Measurements from ENCODE around the gene MAP3K14.
A peak's percentile ranks its signal among the peaks of the same experiment; 100 is the strongest.

Gene MAP3K14

DNA sequence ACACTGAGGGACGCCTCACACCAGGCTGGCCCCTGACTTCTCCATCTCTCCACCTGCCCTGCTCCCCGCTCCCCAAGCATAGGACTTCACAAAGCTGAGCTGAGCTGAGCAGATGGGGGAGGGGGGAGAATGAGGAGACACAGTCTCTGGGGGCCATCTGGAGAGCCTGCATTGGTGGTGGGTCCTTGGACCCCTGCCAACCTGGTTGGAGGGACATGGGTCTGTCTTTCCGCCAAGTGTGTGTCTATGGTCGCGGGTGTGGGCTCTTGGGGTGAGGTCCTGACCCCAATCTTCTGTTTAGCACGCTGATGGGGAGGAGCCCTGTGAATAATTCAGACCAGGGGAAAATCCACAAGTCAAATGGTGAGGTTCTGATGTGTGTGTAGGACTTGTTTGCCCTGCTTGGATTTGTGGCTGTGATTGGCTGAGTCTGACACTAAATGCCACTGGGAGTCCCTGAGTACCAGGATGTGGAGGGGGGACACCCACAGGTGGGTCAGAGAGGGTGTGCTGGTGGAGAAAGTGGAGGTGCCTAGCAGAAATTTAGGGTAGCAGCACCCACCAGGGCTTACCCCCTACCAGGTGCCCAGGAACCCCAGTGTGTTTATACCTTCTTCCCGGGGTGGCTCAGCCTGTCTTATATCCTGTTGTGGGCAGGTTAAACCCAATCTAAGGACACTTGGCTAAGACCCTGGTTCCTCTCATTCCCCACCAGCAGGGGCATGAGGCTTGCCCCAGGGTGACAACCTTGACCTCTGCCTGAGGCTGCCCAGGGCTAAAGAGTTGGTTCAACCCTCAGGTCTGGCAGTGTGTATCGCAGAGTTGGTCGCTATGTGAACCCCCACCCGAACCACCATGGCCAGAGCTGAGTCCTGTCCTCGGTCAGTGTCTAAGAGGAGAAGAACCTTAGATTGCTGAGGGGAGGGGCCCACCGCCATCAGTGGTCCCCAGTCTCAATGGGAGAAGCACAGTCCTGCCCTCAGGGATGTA is 93.0 kb downstream of the MAP3K14 start:
- no peak for DNase-seq (ENCODE audit: low read depth, low spot score)

DNA sequence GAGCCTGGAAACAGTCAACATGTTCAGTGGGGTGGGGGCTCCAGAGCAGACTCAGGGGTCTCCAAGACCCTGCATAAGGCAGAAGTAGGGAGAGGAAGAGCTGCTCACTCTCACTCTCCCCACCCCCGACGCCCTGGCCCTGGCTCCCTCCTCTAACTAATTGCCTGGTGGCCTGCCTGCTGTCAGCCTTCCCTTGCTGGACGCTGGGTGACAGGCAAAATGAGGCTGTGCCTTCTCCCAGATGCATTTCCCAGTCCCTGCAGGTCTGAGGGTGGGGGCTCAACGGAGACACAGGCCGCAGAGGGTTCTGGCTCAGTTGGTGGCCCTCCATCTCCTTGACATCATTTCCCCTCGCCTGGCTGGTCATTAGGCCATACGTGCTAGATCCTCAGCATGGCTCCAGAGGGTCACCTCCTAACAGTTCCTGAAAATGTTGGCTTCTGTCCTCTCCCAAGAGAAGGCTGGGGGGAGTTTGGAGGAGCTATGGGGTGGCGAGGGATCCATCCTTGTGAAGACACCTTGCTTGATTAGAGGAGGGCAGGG is 93.8 kb downstream of the MAP3K14 start:
- no peak for DNase-seq (ENCODE audit: low read depth, low spot score)

DNA sequence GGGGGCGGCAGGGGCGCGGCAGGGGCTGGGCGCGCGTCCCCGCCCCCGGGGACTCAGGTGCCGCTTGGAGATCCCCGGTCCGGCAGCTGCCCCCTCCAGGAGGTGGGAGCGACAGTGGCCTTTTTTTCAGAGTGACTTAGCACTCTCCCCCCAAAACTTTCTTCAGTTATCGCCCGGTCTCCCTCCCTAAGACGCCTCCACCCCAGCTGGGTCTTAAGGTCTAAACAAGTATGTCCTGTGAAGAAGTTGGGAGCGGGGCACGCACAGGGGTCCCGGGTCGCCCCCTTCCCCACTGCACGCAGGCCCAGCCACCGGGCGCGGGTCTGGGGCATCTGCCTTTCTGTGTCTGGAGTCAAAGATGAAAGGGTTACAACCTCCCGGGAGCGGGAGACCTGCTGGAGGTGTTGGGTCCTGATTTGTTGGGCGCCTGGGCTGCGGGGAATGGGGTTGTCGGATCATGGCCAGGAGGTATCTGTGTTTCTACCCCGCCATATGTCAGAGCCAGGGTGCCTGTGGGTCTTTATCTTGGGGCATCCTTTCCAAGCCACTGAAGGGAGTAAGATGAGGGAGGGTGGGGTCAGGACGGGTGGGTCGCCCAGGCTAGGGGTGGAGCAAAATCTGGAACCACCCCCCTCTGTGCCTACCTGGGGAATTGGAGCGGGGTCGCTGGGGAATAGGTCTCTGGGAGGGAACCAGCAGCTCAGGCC is 94.4 kb downstream of the MAP3K14 start:
- no peak for DNase-seq (ENCODE audit: low read depth, low spot score)

DNA sequence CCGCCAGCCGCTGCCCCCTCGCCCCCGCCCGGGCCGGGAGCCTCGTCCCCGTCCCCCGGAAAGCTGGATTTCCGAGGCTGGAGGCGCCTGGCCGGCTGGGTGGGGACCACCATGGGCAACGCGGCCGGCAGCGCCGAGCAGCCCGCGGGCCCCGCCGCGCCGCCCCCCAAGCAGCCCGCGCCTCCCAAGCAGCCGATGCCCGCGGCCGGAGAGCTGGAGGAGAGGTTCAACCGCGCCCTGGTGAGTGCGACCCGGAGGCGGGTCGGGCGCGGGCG is 94.9 kb downstream of the MAP3K14 start:
- no peak for DNase-seq (ENCODE audit: low read depth, low spot score)

DNA sequence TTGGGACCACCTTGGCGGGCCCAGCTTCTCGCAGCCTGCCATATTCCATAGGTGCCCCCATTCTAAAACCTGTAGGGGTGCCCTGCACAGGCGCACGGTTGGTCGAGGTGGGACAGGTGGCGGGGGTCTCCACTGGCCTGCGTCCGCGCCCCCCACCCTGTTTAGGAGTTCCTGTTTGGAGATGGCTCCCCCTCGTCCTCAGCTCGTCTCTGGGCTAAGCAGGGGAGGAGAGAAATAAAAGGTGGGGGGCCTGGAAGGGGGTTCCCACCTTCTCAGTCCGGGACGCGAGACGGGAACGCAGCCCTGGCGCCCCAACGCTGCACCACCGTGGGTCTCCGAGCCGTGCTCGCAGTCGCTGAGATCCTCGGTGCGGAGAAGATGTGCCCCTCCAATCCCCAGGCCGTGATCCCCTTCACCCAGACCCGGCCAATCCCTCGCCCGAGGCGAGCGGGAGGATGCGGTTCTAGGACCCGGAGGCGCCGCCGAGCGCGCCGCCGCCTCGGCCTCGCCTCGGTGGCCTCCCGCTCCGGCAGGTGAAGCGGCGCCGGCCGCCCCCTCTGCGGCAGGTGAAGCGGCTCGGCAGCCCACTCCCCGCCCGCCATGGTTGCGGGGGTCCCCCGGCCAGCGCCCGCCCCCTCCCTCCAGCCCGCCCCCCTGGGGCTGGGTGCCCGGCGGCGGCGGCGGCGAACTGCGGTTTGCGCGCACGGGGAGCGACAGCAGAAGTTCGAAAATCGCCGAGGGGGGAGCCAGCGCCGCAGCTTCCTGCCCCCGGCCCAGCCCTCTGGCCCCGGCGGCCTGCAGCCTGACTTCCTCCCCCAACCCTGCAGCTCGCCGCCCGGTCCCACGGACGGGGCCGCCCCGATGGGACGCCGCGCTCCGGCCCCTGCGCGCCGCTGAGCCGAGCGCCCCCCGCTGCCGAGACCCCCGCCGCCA is 95.5 kb downstream of the MAP3K14 start, which contains the start of gene FMNL1:
FMNL1 (plus strand) TSS at position 805 of the 933 bp plus-strand sequence. CDS start 240 bp downstream, outside the sequence.
- peak; percentile 45 for DNase-seq (ENCODE audit: low read depth, low spot score)

DNA sequence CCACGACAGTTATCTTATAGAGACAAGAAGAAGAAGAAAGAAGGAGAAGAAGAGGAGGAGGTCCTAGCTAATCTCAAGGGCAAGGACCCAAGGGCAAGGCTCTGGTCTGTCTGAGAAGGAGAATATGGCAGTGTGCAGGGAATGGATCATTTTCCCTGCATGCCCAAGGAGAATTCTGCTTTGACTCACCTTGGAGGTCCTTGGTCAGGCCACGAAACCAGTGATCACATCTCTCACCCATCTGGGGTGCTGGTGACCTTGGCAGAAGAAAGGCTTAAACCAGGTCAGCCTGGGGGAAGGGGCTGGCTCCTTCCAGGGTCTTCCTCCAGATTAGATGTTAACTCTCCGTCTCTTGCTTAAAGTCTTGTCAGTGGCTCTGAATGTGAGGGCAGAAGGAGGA is 96.7 kb downstream of the MAP3K14 start:
- no peak for DNase-seq (ENCODE audit: low read depth, low spot score)

DNA sequence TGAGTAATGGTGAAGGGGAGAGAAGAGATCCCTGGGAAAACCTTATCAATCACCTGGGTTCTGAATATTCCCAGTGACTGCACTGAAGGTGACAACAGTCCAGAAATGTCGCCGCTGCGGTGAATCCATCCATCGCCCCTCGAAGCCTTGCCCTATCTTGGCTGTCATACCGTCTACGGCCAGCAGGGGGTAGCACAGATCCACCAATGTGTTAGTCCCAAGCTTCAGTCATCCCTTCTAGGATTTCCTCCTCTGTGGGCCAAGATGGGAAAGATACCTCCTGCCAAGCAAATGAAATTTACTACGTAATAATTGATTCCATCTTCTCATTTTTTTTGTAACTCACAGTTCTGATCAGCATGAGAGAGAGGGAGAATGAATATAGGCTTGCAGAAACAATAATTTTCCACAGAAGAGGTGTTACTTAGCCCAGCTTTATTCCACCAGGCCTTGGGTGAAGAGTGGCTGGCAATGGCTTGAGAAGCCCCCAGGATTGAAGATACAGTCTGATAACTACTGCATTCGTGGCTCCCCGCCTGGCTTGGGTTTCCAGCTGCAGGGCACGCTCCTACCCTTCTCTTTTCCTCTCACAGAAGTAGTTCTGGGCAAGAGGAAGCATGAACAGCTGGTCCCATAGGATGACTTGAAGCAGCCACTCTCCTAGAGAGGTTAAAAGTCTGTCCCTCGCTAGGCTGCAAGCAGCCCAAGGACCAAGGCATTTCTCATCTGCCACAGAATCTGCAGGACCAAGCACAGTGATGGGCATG is 97.7 kb downstream of the MAP3K14 start:
- peak; percentile 88 for DNase-seq (ENCODE audit: low read depth, low spot score)

Measured in astrocyte of the hippocampus (primary cell).